GM21737 (cell line): ENCODE measurements around the gene KLK1.
"Not testable (repeated sequence)": the region's sequence is repeated elsewhere in the genome, so short reads cannot be mapped to it uniquely, and the experiment has no call there.

Experiments
- ATAC-seq: cut with Tn5 transposase; IDR thresholded peaks from one replicate; pipeline ENCODE4 v1.9.1; 2021; ENCODE audit warnings: mild to moderate bottlenecking, moderate library complexity; ENCODE audit not compliant: unreplicated experiment

Gene KLK1

DNA sequence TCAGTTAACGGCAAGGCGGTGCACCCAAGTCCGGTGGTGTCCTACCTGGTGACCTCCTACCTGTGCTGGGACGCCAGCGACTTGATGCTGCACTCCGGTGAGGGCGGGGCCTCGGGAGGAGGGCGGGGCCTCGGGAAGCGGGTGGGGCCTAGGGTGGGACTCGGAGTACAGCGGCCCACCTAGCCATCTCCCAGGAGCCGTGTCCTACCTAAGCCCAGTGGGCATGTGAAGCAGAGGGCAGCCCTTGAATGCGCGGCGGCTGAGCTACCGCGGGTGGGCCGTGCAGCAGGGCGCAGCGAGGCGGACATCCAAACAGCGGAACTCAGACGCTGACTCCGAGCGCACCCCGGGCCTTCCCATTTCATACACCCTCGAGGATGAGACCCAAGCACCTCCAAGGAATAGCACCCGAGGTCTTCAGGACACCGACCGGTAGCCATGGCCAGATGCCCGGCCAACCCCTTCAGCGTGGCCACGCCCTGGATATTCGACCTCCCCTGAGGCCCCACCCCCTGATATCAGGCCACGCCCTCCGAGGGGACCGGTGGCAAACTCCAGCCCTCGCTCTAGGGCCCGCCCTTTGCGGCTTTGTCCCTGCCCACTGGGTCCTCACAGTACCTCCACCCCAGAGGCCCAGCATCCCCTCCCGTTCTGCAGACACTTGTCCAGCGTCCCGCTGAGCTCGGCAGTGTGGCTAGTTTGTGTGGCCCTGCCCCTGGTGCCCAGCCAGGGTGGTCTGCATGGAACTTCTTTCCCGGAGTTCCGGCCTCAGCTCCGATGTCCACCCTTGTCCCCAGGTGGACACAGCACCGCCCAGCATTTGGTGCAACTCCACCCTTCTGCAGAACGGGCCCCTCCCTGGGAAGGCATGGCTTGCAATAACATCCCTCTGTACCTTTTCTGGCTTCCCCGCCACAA, 5.4 kb downstream of the KLK1 start:
- ATAC-seq, result peak; percentile 50

DNA sequence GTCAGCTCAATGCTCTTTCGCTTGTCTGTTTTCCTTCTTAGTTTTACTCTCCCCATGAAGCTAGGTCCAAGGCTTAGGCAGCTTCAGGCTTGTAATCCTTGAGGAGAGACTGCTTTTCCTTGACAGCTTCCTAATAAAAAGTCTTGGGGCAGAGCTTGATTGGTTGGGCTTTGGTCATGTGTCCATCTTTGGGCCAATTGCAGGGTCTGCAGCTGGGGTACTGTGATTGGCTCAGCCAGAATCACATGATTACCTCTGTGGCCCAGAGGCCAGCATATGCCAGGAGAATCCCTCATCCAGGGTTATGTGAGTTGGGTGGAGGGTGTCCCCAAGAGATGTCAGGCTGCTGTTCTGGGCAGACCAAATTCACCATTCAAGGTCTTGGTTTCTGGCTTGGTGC, 8.1 kb downstream of the KLK1 start:
- no peak for ATAC-seq

DNA sequence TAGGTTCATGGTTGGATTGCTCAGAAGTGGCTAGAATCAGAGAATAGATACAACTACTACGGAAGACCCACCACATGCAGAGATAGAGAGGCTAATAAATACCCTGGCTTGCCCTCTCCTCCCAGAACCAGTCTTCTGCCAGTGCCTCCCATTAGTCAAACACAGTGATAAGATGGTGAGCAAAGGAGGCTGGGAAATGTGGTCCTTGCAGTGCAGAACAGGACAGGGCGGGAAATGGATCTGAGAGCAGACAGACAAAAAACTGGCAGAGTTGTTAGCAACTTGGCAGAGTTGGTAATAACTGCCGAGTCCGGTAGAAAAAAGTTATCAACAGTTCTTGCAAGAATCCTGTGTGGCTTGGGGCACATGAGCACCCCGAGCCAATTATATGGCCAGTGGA, 8.7 kb downstream of the KLK1 start:
- ATAC-seq, result no peak

DNA sequence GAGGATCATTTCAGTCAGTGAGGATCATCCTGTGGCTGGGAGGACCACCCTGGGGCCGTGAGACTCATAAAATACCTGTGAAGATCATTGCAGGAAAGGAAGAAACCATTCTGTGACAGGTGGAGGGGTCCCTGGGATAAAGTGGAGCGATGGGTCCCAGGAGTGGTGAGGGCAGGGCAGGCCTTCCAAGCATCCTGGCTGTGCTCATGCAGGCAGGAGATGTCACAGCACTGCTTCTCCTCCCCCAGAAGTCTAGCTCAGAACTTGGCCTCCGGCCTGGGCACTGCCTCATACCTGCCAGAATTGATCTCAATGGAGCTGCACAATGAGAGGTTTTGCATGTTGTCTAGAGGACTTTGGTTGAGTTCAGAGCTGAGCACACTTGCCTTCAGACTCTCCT, 11.1 kb downstream of the KLK1 start:
- no peak for ATAC-seq

DNA sequence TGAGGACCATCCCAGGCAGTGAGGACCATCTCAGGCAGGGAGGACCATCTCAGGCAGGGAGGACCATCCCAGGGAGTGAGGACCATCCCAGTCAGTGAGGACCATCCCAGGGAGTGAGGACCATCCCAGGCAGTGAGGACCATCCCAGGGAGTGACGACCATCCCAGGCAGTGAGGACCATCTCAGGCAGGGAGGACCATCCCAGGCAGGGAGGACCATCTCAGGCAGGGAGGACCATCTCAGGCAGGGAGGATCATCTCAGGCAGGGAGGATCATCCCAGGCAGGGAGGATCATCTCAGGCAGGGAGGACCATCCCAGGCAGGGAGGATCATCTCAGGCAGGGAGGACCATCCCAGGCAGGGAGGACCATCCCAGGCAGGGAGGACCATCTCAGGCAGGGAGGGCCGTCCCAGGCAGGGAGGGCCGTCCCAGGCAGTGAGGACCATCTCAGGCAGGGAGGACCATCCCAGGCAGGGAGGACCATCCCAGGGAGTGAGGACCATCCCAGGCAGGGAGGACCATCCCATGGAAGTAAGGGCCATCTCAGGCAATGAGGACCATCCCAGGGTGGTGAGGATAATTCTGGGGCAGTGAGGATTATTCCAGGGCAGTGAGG, 11.9 kb downstream of the KLK1 start:
- not testable (repeated sequence) for ATAC-seq

DNA sequence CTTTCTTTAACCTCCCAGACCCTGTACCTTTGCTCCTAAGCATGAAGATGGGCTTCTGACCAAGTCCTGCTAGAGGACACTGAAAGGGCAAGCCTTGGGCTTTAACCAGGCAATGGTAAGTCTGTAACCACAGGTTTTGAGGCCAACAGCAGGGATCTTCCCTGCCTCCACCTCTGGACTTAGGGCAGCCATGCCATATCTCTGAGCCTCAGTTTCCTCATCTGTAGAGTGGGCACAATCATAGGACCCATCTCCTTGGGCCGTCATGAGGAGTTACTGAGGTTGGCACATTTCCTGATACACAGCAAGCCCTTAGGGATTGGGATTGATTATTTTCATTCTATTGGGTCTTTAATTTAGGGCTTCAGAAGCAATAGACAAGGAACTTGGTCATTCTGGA, 14.7 kb downstream of the KLK1 start:
- no peak for ATAC-seq

DNA sequence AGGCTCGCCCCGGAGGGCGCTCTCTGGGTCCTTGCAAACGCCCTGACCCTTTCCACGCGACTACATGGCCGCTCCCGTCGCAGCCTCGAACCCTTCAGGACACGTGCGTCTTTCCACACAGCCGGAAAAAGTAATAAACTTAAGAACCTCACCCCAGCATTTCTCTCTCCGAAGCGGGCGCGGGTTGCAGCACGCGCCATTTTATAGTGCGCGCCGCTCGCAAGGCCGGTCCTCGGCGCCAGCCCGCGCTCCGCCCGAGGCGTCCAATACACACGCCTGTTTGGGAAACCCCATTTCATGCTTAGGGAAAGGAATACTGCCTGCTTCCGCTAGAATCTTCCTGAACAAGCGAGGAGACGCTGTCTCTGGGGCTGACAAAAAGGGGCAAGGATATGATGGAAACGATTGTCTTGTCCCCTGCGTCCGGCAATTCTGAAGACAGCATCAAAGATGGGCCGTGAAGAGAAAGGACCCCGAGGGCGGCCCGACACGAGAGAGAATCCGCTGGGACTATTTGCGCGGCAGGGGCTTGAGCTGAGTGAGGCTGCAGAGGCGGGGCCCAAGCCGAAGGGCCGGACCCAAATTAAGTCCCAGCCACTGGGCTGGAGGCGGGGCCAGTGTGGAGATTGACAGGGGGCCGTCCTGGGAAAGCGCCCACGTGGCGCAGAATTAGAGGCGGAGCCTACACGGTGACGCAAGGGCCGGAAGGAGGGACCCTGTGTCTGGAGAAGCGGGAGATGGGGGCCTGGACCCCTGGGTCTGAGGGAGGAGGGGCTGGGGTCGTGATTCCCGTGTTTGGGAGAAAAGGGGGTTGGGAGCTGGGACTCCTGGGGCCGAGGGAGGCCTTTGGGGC, 18.9 kb downstream of the KLK1 start:
- peak; percentile 91 for ATAC-seq

DNA sequence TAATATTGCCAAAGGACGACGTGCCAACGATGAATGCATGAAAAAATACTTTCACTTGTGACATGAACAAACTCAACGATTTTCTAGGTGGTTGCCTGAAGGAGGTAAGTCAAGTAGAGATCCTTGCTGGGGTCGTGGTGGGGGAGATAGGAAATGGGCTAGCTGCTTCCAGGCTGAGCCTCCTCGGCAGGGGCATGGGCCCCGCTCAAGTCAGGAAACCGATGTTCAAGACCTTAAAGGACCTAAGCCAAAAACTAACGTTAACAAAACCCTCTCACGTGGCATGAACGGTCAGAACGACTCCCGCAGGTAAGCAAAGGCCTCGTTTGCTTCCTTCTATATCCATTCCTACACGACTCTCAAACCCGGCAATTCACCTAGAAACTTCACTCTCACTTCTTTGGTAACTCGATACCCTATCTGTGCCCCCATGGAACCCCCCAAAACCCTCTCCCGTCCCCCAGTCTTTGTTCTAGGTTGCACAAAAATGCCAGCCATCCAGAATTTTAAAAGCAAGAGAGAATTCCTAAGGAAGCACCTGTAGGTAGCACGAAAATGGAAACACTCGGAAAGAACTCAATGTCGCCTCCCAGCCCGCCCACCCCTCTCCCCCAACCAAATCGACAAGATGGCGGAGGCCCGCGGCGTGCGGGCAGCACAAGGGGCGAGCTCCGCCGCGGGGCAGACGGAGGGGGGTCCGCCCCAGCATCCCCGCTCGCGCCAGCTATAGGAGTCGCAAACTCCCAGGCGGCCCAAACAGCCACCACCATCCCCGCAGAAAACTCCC, 19.8 kb downstream of the KLK1 start:
- no peak for ATAC-seq

DNA sequence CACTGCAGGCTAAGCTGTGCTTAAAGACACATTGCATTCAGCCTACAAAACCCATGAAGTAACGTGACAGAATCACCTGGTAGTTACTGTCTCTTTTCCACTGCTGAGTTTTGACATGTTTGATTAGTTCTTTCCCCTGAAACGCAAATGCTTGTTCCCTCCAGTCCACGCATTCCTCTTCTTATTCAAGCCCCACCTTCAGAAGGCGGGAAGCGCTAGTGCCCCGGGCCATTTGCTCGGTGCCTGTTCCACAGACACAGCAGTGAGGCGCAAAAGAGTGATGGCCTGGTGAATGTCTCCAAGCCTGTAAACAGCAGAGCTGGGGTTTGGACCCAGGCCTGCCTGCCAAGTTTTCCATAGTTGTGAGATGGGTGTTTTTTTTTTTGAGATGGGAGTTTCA, 22.5 kb downstream of the KLK1 start:
- ATAC-seq, result no peak

DNA sequence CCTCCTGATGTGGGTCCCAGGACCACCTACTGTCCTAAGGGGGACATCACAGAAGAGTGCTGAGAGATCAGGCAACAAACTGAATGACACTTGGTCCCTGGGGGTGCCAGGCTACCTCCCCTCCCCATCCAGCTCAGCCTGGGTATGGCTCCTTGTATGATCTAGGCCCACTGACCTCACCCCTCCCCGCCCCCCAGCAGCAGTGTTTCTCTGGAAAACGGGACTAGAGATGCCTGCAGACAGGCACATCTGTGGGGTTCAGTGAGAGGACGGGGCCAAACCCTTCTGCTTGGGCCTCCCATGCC, 24.1 kb downstream of the KLK1 start:
- no peak for ATAC-seq

DNA sequence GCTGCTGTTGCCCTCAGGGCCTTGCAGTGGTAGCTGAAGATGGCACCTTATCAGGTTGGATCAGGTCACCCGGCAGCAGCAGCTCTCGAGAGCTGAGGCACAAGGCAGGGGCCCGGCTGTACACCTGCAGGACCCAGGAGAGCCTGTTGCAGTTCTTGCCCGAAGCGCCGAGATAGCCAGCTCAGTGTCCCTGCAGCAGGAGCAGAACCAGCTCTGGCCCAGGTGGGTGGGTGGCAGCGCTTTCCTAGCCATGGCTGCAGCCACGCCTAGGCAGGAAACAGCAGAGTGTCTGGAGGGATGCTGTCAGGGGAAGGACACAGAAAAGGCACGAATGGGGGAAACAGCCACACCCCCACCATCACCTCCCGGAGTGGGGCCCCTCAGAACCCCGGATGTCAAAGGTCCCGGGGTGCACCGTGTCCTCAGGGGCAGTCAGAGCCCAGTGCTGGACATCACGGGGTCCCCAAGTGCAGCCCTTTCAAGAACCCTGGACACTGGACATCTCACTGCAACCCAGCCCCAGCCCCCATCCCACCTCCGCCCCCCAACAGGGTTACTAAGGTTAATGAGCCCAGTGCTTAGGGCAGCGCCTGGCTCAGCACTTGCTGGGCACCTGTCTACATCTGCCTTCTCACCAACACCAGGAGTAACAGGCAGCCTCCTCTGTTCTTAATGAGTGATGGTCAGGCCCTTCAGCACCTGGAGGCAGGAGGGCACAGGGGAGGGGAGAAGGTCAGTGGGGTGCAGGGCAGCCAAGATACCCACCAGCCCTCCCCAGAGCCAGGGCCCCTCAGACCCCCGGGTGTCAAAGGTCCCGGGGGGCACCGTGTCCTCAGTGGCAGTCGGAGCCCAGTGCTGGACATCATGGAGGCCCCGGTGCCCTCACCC, 24.7 kb downstream of the KLK1 start:
- ATAC-seq, result no peak

DNA sequence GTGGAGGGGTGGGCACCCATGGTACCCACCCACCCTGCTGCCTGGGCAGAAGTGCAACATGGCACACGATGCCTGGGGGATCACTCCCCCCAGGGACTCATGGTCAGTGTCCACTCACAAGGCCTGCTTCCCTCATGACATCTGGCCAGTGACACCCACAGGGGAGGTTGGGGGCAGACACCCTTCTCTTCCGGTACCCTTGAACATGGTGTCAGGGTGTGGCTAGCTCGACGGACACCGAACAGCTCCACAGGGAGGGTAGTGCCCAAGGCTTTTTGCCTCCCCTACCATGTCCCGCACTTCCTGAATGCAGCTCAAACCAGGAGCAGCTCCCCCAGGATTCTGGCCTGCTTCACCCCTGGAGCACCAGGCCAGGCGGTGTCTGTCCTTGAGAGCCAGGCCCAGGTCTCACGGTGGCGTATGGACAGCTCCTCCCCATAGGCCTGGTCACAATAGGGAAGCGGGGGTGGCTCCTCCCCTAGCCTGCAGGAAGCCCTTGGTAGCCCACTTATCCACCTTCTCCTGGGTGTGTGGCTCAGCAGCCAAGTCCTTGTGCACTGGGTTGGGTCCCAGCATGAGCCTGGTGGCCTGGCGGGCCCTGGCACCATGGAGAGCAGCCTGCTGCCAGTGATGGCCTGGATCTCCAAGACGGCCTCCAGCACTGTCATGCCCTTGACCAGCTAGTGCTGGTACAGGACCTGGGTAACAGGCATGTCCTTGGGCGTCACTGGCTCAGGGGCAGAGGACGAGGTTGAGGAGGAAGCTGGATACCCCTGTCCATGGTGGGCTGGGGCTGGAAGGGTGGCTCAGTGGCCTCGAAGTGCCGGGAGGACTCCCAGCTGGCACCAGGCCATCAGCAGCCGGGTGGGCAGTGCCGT, 25.6 kb downstream of the KLK1 start:
- no peak for ATAC-seq

DNA sequence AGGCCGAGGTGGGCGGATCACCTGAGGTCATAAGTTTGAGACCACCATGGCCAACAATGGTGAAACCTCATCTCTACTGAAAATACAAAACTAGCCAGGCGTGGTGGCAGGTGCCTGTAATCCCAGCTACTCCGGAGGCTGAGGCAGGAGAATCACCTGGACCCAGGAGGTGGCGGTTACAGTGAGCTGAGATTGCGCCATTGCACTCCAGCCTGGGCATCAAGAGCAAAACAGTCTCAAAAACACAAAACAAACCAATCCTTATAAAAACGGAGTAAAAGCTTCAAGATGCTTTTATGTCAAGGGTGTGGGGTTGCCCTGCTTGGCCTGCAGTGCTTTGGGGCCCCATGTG, 26.2 kb downstream of the KLK1 start:
- ATAC-seq, result no peak

DNA sequence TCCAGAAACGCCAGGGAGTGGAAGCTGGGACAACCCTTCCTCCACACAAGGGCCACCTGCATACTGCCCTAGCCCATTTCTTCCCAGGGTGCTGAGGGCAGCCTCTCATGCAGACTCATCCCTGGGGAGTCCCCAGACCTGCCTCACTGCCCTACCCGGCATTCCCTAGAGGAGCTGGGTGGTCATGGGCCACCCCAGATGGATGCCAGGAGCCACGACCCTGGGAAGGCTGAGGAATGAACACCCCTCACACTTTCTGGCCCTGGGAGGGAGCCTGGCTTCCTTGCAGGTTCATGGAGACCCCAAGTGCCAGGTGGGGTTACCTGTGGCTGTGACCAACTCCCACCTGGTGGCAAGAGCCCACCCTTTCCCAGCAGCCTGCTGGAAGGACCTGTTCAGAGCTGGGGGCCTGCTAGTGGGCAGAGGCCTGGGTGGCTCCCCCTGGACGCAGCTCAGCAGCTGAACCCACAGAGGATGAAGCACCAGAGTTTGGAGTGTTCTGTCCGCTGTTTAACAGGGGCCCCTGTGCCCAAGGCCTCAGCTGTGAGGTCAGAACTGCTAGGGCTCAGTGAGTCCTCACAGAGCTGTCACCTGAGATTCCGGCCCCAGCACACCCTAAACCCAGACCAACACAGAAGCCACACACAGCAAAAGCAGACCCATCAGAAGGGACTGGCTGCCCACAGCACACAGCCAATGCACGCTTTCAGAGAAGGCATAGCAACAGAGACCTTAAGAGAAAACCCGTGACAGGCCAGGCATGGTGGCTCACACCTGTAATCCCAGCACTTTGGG, 26.8 kb downstream of the KLK1 start:
- ATAC-seq, result no peak

DNA sequence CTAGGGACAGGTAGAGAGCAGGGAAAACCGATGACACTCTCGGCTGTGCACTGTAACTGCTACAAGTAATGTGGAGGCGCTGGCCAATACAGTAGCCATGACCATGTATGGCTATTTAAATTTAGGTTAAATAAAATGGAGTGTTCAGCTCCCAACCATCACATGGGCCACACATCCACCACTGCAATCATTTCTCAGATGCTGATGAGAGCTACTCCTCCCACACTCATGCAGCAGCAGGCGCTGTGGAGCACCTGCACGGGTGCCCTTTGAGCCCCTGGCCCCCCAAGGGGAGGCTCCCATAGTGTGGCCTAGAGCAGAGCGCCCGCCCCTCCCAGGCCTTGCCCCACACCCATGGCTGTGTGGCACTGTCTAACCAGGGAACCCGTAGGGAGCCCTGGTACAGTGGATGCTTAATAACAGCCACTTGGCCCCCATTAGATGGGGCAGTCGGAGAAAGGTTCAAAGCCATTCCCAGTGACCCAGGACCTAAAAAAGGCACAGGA, 27.4 kb downstream of the KLK1 start:
- ATAC-seq, result no peak

DNA sequence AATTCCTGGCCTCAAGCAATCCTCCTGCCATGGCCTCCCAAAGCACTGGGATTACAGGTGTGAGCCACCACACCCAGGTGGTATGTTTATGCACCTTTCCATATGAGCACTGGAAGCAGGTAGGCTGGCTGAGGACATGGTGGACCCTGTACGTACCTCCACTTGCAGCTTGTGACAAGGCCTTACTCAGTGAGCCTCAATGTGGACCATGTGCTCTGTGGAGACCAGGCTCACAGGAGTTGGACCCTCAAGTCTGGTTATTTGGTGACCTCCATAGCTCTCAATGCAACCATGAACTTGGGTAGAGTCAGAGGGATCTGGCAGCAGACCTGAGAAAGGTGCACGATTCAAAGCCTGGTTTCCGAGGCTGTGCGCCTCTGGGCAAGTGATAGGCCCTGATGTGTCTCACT, 27.9 kb downstream of the KLK1 start:
- ATAC-seq, result no peak

DNA sequence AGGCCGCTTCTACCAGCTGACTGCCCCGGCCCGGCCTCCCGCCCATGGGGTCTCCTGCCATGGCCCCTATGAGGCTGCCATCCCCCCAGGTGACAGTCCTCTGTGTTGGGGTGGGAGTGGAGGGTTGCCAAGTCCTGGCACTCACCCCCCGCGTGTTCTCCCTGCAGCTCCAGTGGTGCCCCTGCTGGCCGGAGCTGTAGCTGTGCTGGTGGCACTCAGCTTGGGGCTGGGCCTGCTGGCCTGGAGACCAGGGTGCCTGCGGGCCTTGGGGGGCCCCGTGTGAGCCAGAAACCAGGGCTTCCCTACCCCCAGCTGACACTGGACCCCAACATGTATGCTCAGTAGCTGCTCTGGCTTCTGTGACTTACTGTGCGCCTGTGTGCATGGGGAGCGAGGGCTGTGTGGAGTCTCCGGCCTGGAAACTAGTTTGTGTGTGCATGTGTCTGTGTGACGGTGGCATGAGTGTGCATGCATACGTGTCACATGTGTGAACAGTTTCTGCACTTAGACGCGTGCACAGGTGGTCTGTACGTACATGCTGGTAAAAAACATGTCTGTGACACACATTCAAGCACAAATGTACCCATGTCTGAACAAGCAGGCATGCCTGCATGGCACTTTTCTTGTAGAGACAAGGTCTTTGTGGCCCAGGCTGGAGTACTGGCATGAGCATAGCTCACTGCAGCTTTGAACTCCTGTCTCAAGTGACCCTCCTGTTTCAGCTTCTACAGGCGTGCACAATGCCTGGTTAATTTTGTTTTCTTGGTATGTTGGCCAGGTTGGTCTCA, 28.5 kb downstream of the KLK1 start:
- no peak for ATAC-seq
